GM23248 (cell line): ENCODE results near the gene IQCF2.

Experiments
- EZH2 ChIP-seq: fragments of 200-600 bp; sonication (generic); IDR thresholded peaks from 2 replicates; pipeline ENCODE4 v1.6.1; 2018; ENCODE audit warnings: antibody characterized with exemption, mild to moderate bottlenecking; ENCODE audit not compliant: insufficient read depth, poor library complexity, severe bottlenecking
- EZH2phosphoT487 ChIP-seq: fragments of 200-600 bp; sonication (generic); IDR thresholded peaks from 2 replicates; pipeline ENCODE4 v1.6.1; 2018; ENCODE audit warnings: antibody characterized with exemption, moderate library complexity, mild to moderate bottlenecking, low read depth; ENCODE audit not compliant: insufficient read depth

GRCh38 chr3:51894939-51895338, 33.5 kb downstream of the IQCF2 start:
- TF ChIP-seq EZH2phosphoT487, result no peak
- TF ChIP-seq EZH2, result no peak
